Transverse colon (tissue), 4 donors: ENCODE data around the gene PRPF6. TPM values are rescaled to one million over a fixed set of nuclear protein-coding genes. Genes with fewer than 3 reads are reported as not detected.

ENCODE experiments used
- DNase-seq: peaks from one replicate; pipeline ENCODE4 v3.0.0-alpha.2; 2019
- H3K27ac ChIP-seq, 4 donors: fragments of 200-600 bp; sonication (generic); 2 replicates each; pipeline ENCODE4 v1.5.1; 2016 to 2018; ENCODE audit warnings: inconsistent platforms in 4 of 4
- H3K27me3 ChIP-seq: fragments of 200-600 bp; sonication (generic); 2 replicates; pipeline ENCODE4 v1.5.1; 2017; ENCODE audit warnings: inconsistent platforms
- H3K36me3 ChIP-seq, 4 donors: fragments of 200-600 bp; sonication (generic); 2 replicates each; pipeline ENCODE4 v1.5.1; 2017 to 2019; ENCODE audit warnings: inconsistent platforms in 4 of 4
- H3K4me1 ChIP-seq, 4 donors: fragments of 200-600 bp; sonication (generic); 2 replicates each; pipeline ENCODE4 v1.5.1; 2017 to 2020; ENCODE audit warnings: inconsistent platforms in 4 of 4
- H3K4me3 ChIP-seq, 4 donors: fragments of 200-600 bp; sonication (generic); 1 replicate in 1 of 4; 2 replicates in 3 of 4; pipeline versions ENCODE4 v1.5.1 to v1.6.1; 2017 to 2019; ENCODE audit warnings: inconsistent platforms in 4 of 4
- H3K9me3 ChIP-seq, 2 donors: fragments of 200-600 bp; sonication (generic); 2 replicates each; pipeline ENCODE4 v1.5.1; 2017 to 2019; ENCODE audit warnings: inconsistent platforms in 2 of 2
- EP300 ChIP-seq: sonication (generic); formaldehyde crosslinking; IDR thresholded peaks from one replicate; pipeline ENCODE4 v1.6.1; 2017; ENCODE audit warnings: antibody characterized with exemption, low read depth
- POLR2A ChIP-seq: fragments of 450-650 bp; IDR thresholded peaks from one replicate; pipeline ENCODE4 v1.6.1; 2016; ENCODE audit warnings: antibody characterized with exemption, mild to moderate bottlenecking, moderate library complexity
- POLR2AphosphoS5 ChIP-seq, 3 donors: sonication (generic); formaldehyde crosslinking; IDR thresholded peaks; one replicate each; pipeline ENCODE4 v1.6.1; 2016; ENCODE audit warnings: antibody characterized with exemption in 3 of 3
- WGBS, 2 donors: methylation state at CpG; one replicate each; pipeline ENCODE4 v1.1.5; 2018; ENCODE audit warnings: low coverage in 1 of 2; 5-methylcytosine and 5-hydroxymethylcytosine counted together
- in situ Hi-C, 4 donors: fragments of 200-750 bp; cut with MboI; loops; one replicate each; pipeline versions ENCODE4 v1.15.0 to v1.15.1; 2017; ENCODE audit warnings: low sequenced_read_pairs in 3 of 4, low pct_ligation_motif_present in 1 of 4, low pct_unique_long_range_greater_than_20kb in 1 of 4
- intact Hi-C: fragments of 100-400 bp; cut with DNase I; formaldehyde crosslinking; loops from one replicate; pipeline ENCODE4 v1.15.1; 2023; ENCODE audit warnings: low total_unique reads
- total RNA-seq, 4 donors: library from RNA; depleted of rRNA; stranded (reverse); fragments of >200 nt; gene quantifications; one replicate each; pipeline ENCODE4 v1.1.0, GENCODE V29; 2016
- TF ChIP-seq, protein P1 (sequence below), 5 experiments: fragments of 200-600 bp in 3 of 5; fragments of 450-650 bp in 2 of 5; sonication (generic) in 3 of 5; IDR thresholded peaks; 1 replicate in 2 of 5; 2 replicates in 3 of 5; pipeline ENCODE4 v1.5.1; 2016 to 2017; ENCODE audit warnings: antibody characterized with exemption in 5 of 5, inconsistent platforms in 3 of 5, mild to moderate bottlenecking in 2 of 5, moderate library complexity in 1 of 5

PRPF6 gene
- total RNA-seq, 4 donors from 2014 or later = 29.2 to 55.7 (median 51.8) TPM

DNA sequence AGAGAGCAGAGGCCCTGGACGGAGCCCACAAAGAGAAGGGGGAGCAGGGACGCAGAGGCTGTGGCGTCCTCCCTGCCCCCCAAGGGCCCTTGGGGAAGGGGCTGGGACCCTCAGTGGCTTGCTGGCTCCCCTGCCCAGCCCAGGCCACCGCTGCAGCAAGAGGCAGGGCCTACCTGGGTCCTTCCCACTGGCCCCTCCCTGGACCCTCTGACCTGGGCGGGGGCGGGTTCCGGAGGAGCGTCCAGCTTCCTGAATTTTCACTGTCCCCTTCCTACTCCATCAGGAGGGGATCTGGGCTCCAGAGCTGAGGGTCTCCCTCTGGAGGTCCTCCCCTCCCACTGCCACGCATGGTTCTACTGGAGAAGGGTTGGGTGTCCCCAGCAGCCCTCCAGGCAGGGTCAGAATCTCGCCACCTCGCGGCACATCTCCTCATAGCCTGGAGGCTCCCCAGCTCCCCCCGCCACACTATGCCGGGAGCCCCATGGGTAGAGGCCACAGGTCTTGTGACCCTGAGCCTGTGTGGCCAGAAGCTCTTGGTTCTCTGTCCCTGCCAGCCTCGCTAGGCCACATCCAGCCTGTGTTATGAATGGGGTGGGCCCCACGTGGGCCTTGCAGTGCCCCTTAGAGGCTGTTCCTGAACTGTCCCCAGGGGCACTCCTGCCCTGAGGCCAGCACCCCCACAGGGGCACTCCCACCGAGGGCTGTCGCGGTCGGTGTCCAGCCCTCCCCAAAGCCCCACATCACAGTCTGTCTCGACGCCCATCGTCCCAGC, 69.5 kb downstream of the PRPF6 start:
- no peaks in the 10 kb centered on the region for H3K36me3 ChIP-seq
- intact Hi-C loops = no loop called here
- H3K27me3 ChIP-seq = peaks cover 97% of the 10 kb centered on the region
- peaks cover 0 to 5% (median 4%) of the 10 kb centered on the region in 4 donors for H3K4me1 ChIP-seq
- H3K4me3 ChIP-seq = no peak overlapping the region
- TF ChIP-seq, protein P1, sequence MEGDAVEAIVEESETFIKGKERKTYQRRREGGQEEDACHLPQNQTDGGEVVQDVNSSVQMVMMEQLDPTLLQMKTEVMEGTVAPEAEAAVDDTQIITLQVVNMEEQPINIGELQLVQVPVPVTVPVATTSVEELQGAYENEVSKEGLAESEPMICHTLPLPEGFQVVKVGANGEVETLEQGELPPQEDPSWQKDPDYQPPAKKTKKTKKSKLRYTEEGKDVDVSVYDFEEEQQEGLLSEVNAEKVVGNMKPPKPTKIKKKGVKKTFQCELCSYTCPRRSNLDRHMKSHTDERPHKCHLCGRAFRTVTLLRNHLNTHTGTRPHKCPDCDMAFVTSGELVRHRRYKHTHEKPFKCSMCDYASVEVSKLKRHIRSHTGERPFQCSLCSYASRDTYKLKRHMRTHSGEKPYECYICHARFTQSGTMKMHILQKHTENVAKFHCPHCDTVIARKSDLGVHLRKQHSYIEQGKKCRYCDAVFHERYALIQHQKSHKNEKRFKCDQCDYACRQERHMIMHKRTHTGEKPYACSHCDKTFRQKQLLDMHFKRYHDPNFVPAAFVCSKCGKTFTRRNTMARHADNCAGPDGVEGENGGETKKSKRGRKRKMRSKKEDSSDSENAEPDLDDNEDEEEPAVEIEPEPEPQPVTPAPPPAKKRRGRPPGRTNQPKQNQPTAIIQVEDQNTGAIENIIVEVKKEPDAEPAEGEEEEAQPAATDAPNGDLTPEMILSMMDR (IDR thresholded peaks at IDR 0.05) = no peak
- TF ChIP-seq POLR2AphosphoS5 (IDR thresholded peaks at IDR 0.05) = no peak
- no peak for TF ChIP-seq POLR2A
- TF ChIP-seq EP300 = no peak
- H3K27ac ChIP-seq = peak overlapping the region; percentile 13 to 51 (median 26)
- WGBS, 2 donors = 61% methylated on average over 21 of the region's 23 CpGs; no CpG with 5 or more reads in 1 of the 2 donors
- in situ Hi-C loops = no loop called here
- H3K9me3 ChIP-seq = no peaks in the 10 kb centered on the region
- no peak for DNase-seq

GRCh38 chr20:64051033-64051452, 70.1 kb downstream of the PRPF6 start:
- peaks cover 97% of the 10 kb centered on the region for H3K27me3 ChIP-seq
- H3K27ac ChIP-seq = peak overlapping the region; percentile 13 to 51 (median 26)
- intact Hi-C loops = no loop called here
- H3K36me3 ChIP-seq = no peaks in the 10 kb centered on the region
- no peak for DNase-seq
- peaks cover 0 to 5% (median 4%) of the 10 kb centered on the region in 4 donors for H3K4me1 ChIP-seq
- H3K4me3 ChIP-seq = no peak overlapping the region
- no peaks in the 10 kb centered on the region for H3K9me3 ChIP-seq
- WGBS, 2 donors = 75% methylated on average over 9 of the region's 11 CpGs; no CpG with 5 or more reads in 1 of the 2 donors
- TF ChIP-seq, protein P1 (IDR thresholded peaks at IDR 0.05) = no peak
- TF ChIP-seq POLR2AphosphoS5 (IDR thresholded peaks at IDR 0.05) = no peak
- TF ChIP-seq POLR2A = no peak
- no peak for TF ChIP-seq EP300
- in situ Hi-C loops = no loop called here

DNA sequence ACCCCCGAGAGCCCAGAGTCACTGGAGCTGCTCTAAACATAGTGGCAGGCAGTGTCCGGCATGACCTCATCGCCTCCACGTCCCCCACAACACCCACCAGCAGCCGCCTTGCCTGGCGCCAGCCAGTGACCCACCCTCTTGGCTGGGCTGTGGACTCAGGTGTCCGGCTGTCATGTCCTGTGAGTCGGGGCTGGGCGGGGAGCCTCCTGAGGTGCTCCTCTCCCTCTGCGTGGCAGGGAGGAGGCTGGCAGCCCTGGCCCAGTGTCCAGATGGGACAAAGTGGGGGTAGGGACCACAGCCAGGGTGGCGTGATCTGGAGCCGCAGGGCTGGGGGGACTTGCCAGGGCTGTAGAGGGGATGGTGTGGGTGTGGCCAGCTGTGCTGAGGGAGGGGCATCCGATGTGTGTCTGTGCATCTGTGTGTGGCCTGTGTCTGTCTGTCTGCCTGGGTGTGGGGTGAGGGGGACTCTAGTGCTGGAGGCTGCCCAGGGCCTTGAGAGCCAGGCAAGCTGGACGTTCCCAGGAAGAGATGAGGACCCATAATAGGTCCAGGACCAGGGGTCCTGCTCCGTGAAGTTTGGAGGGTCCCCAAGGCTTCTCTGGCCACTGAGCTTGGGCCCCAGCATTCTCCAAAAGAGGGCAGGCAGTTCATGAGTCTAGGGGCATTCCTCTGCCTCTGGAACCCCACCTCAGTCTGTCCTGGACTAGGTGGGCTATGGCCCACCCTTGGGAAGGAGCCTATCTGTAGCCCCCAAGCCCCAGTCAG, 70.8 kb downstream of the PRPF6 start:
- Histone ChIP-seq H3K9me3 (no peaks in the 10 kb centered on the region), H3K27me3 (peaks cover 97% of the 10 kb centered on the region), H3K4me1 (peaks cover 0 to 5% (median 4%) of the 10 kb centered on the region in 4 donors), H3K4me3 (no peak overlapping the region), H3K36me3 (no peaks in the 10 kb centered on the region), H3K27ac (peak overlapping the region; percentile 28 to 35 (median 30))
- DNase-seq = no peak
- in situ Hi-C loops (no loop called here), intact Hi-C loops (no loop called here)
- WGBS, 2 donors = 40 to 51% methylated on average over 2 to 10 of the region's 15 CpGs
- TF ChIP-seq EP300 = no peak
- TF ChIP-seq POLR2AphosphoS5 (IDR thresholded peaks at IDR 0.05) = peak in 1 of 3 donors; percentile 24
- TF ChIP-seq, protein P1 (IDR thresholded peaks at IDR 0.05) = no peak
- TF ChIP-seq POLR2A = peak; percentile 7

- Histone ChIP-seq H3K4me1 (peaks cover 0 to 5% (median 4%) of the 10 kb centered on the region in 4 donors), H3K4me3 (no peak overlapping the region), H3K36me3 (no peaks in the 10 kb centered on the region), H3K27me3 (peaks cover 97% of the 10 kb centered on the region), H3K9me3 (no peaks in the 10 kb centered on the region), H3K27ac (peak overlapping the region; percentile 28 to 35 (median 30))
- WGBS, 2 donors = 59% methylated on average over 9 of the region's 10 CpGs; no CpG with 5 or more reads in 1 of the 2 donors
- no peak for DNase-seq
- intact Hi-C loops (no loop called here), in situ Hi-C loops (no loop called here)
- TF ChIP-seq EP300 (no peak), POLR2AphosphoS5 (IDR thresholded peaks at IDR 0.05) (no peak), POLR2A (no peak)
- TF ChIP-seq, protein P1 (IDR thresholded peaks at IDR 0.05) = no peak
Measured at GRCh38 chr20:64052326-64052722, 71.4 kb downstream of the PRPF6 start.
